Stimulated activated naive B cell treated with anti-CD40 and anti-IgM and Interleukin-4, amounts not matched to agents 10 μg/mL and 1 μg/mL and 100 μg/mL, for 72 hours (primary cell): ENCODE measurements around the gene GNG8.

Source experiments
- ATAC-seq, 2 donors: fragments of 150-1000 bp; cut with Tn5 transposase; replicated peaks; 2 replicates each; pipeline ENCODE4 v1.10.0; 2021; ENCODE audit warnings: moderate library complexity in 1 of 2
- DNase-seq: peaks from one replicate; pipeline ENCODE4 v3.0.0; 2021
- H3K27ac Mint-ChIP-seq: one replicate; pipeline ENCODE4 v1.8.0; 2022; ENCODE audit warnings: mild to moderate bottlenecking, mixed read lengths
- H3K27me3 Mint-ChIP-seq, 2 donors: one replicate each; pipeline ENCODE4 v1.8.0; 2022; ENCODE audit warnings: mixed read lengths in 2 of 2
- H3K36me3 Mint-ChIP-seq, 2 donors: one replicate each; pipeline ENCODE4 v1.8.0; 2022; ENCODE audit warnings: mixed read lengths in 2 of 2, mild to moderate bottlenecking in 1 of 2
- H3K4me1 Mint-ChIP-seq, 2 donors: one replicate each; pipeline ENCODE4 v1.8.0; 2022; ENCODE audit warnings: mixed read lengths in 2 of 2, mild to moderate bottlenecking in 1 of 2
- H3K4me3 Mint-ChIP-seq, 2 donors: one replicate each; pipeline ENCODE4 v1.8.0; 2022; ENCODE audit warnings: mild to moderate bottlenecking in 2 of 2, mixed read lengths in 2 of 2, moderate library complexity in 1 of 2
- H3K9me3 Mint-ChIP-seq, 2 donors: one replicate each; pipeline ENCODE4 v1.8.0; 2022; ENCODE audit warnings: mixed read lengths in 2 of 2, mild to moderate bottlenecking in 1 of 2

Gene GNG8

GRCh38 chr19:46635920-46636761 lies at the start of gene GNG8:
Gene GNG8, minus strand, starts transcription at chr19:46636202. Its CDS starts 1,520 bp downstream, at chr19:46634682.
- Mint-ChIP-seq H3K27me3 (peaks cover 5 to 6% of the 10 kb centered on the region in 2 donors), H3K27ac (peak within 1 kb of the TSS; percentile 86), H3K36me3 (peaks cover 21 to 22% of the 10 kb centered on the region in 2 donors), H3K4me1 (peaks cover 12 to 29% of the 10 kb centered on the region in 2 donors), H3K9me3 (no peaks in the 10 kb centered on the region), H3K4me3 (peak within 1 kb of the TSS; percentile 94 to 98)
- DNase-seq (no peak), ATAC-seq (peak; percentile 3 to 15)

- Mint-ChIP-seq H3K4me1 (peaks cover 2 to 7% of the 10 kb centered on the region in 2 donors), H3K4me3 (no peak overlapping the region), H3K27me3 (no peaks in the 10 kb centered on the region), H3K27ac (peak overlapping the region; percentile 20), H3K9me3 (no peaks in the 10 kb centered on the region), H3K36me3 (peaks cover 30 to 33% of the 10 kb centered on the region in 2 donors)
- ATAC-seq (no peak), DNase-seq (no peak)
Measured at GRCh38 chr19:46685189-46685588, 49.2 kb upstream of the GNG8 start.

GRCh38 chr19:46678110-46678732 lies 42.2 kb upstream of the GNG8 start:
- peak; percentile 51 for DNase-seq
- peak overlapping the region; percentile 81 for H3K27ac Mint-ChIP-seq
- H3K9me3 Mint-ChIP-seq: no peaks in the 10 kb centered on the region
- no peak overlapping the region for H3K4me3 Mint-ChIP-seq
- H3K27me3 Mint-ChIP-seq: no peaks in the 10 kb centered on the region
- ATAC-seq: peak; percentile 92
- peaks cover 5 to 16% of the 10 kb centered on the region in 2 donors for H3K4me1 Mint-ChIP-seq
- H3K36me3 Mint-ChIP-seq: peaks cover 51 to 61% of the 10 kb centered on the region in 2 donors

GRCh38 chr19:46674416-46675178 lies 38.6 kb upstream of the GNG8 start:
- no peak for DNase-seq
- Mint-ChIP-seq H3K27me3 (no peaks in the 10 kb centered on the region), H3K36me3 (peaks cover 53 to 67% of the 10 kb centered on the region in 2 donors), H3K27ac (peak overlapping the region; percentile 59), H3K9me3 (no peaks in the 10 kb centered on the region), H3K4me1 (peaks cover 5 to 16% of the 10 kb centered on the region in 2 donors), H3K4me3 (no peak overlapping the region)
- ATAC-seq: peak in 1 of 2 donors; percentile 38

GRCh38 chr19:46670813-46671212 lies 34.8 kb upstream of the GNG8 start:
- no peaks in the 10 kb centered on the region for H3K9me3 Mint-ChIP-seq
- H3K27me3 Mint-ChIP-seq: no peaks in the 10 kb centered on the region
- peaks cover 30 to 40% of the 10 kb centered on the region in 2 donors for H3K36me3 Mint-ChIP-seq
- no peak for ATAC-seq
- peak overlapping the region; percentile 39 for H3K27ac Mint-ChIP-seq
- no peak for DNase-seq
- peaks cover 0 to 10% of the 10 kb centered on the region in 2 donors for H3K4me1 Mint-ChIP-seq
- no peak overlapping the region for H3K4me3 Mint-ChIP-seq

- Mint-ChIP-seq H3K27ac (no peak overlapping the region), H3K9me3 (no peaks in the 10 kb centered on the region), H3K4me1 (peaks cover 0 to 6% of the 10 kb centered on the region in 2 donors), H3K36me3 (peaks cover 17 to 23% of the 10 kb centered on the region in 2 donors), H3K4me3 (no peak overlapping the region), H3K27me3 (peaks cover under 1% of the 10 kb centered on the region in 2 donors)
- ATAC-seq (no peak), DNase-seq (no peak)
Measured at GRCh38 chr19:46668662-46669061, 32.7 kb upstream of the GNG8 start.

GRCh38 chr19:46665072-46665471 lies 29.1 kb upstream of the GNG8 start:
- Mint-ChIP-seq H3K4me1 (peaks cover 5 to 12% of the 10 kb centered on the region in 2 donors), H3K27ac (no peak overlapping the region), H3K4me3 (no peak overlapping the region), H3K27me3 (peaks cover 11% of the 10 kb centered on the region in 2 donors), H3K36me3 (peaks cover 0 to 1% of the 10 kb centered on the region in 2 donors), H3K9me3 (no peaks in the 10 kb centered on the region)
- no peak for DNase-seq
- ATAC-seq: no peak

- Mint-ChIP-seq H3K27me3 (peaks cover 25 to 30% of the 10 kb centered on the region in 2 donors), H3K4me3 (peak overlapping the region; percentile 73 to 80), H3K27ac (peak overlapping the region; percentile 65), H3K36me3 (peaks cover 2 to 8% of the 10 kb centered on the region in 2 donors), H3K9me3 (no peaks in the 10 kb centered on the region), H3K4me1 (peaks cover 16 to 22% of the 10 kb centered on the region in 2 donors)
- peak; percentile 68 for DNase-seq
- peak; percentile 53 to 62 for ATAC-seq
Measured at GRCh38 chr19:46661735-46662592, 26.0 kb upstream of the GNG8 start.

GRCh38 chr19:46661020-46661731 lies 25.2 kb upstream of the GNG8 start, which contains the start of gene DACT3:
Gene DACT3, minus strand, starts transcription at chr19:46661182. Its CDS starts 118 bp downstream, at chr19:46661064.
- H3K27me3 Mint-ChIP-seq: peaks cover 25 to 33% of the 10 kb centered on the region in 2 donors
- peak within 1 kb of the TSS; percentile 65 for H3K27ac Mint-ChIP-seq
- peak within 1 kb of the TSS; percentile 80 to 87 for H3K4me3 Mint-ChIP-seq
- H3K4me1 Mint-ChIP-seq: peaks cover 19 to 25% of the 10 kb centered on the region in 2 donors
- peak; percentile 100 for DNase-seq
- peak; percentile 92 to 93 for ATAC-seq
- peaks cover 4 to 12% of the 10 kb centered on the region in 2 donors for H3K36me3 Mint-ChIP-seq
- no peaks in the 10 kb centered on the region for H3K9me3 Mint-ChIP-seq

GRCh38 chr19:46660551-46661019 lies 24.6 kb upstream of the GNG8 start:
- Mint-ChIP-seq H3K36me3 (peaks cover 4 to 12% of the 10 kb centered on the region in 2 donors), H3K4me1 (peaks cover 19 to 25% of the 10 kb centered on the region in 2 donors), H3K27ac (peak overlapping the region; percentile 20), H3K9me3 (no peaks in the 10 kb centered on the region), H3K27me3 (peaks cover 25 to 33% of the 10 kb centered on the region in 2 donors), H3K4me3 (peak overlapping the region; percentile 80 to 87)
- peak; percentile 1 to 10 for ATAC-seq
- no peak for DNase-seq

GRCh38 chr19:46660008-46660517 lies 24.1 kb upstream of the GNG8 start:
- peaks cover 21 to 27% of the 10 kb centered on the region in 2 donors for H3K4me1 Mint-ChIP-seq
- H3K27ac Mint-ChIP-seq: peak overlapping the region; percentile 20
- ATAC-seq (no peak), DNase-seq (no peak)
- peak overlapping the region; percentile 80 to 87 for H3K4me3 Mint-ChIP-seq
- H3K27me3 Mint-ChIP-seq: peaks cover 28 to 36% of the 10 kb centered on the region in 2 donors
- H3K36me3 Mint-ChIP-seq: peaks cover 4 to 14% of the 10 kb centered on the region in 2 donors
- H3K9me3 Mint-ChIP-seq: no peaks in the 10 kb centered on the region

- H3K36me3 Mint-ChIP-seq: peaks cover 4 to 17% of the 10 kb centered on the region in 2 donors
- no peak for DNase-seq
- no peaks in the 10 kb centered on the region for H3K9me3 Mint-ChIP-seq
- H3K27ac Mint-ChIP-seq: peak overlapping the region; percentile 20
- ATAC-seq: no peak
- H3K27me3 Mint-ChIP-seq: peaks cover 31 to 40% of the 10 kb centered on the region in 2 donors
- H3K4me3 Mint-ChIP-seq: peak overlapping the region; percentile 80 to 87
- peaks cover 22 to 31% of the 10 kb centered on the region in 2 donors for H3K4me1 Mint-ChIP-seq
Measured at GRCh38 chr19:46659151-46660007, 23.4 kb upstream of the GNG8 start.
